Endothelial cell of hepatic sinusoid (primary cell): Measurements from ENCODE around the gene STAM.

ENCODE experiments used
- in situ Hi-C: cut with HindIII; loops from 2 replicates; pipeline ENCODE4 v1.10.0; 2017; ENCODE audit warnings: low sequenced_read_pairs

Gene STAM

DNA sequence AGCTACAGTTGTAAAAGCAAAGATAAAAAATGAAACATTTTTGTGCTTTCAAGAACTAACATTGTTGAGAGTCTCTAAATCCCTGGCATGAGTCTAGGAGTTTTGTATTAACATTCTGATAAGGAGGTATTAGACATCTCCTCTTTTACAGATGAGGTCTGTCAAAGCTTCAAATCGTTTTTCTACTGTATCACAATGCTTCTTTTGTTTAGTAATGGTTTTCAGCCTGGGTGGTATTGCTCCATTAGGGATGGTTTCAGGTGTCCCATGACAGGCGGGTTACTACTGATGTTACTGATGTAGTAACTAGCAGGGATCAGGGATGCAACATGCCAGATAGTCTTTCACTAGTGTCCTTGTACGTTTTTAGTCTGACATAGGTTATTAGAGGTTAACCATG, 27.4 kb downstream of the STAM start:
- in situ Hi-C loops = no loop called here

DNA sequence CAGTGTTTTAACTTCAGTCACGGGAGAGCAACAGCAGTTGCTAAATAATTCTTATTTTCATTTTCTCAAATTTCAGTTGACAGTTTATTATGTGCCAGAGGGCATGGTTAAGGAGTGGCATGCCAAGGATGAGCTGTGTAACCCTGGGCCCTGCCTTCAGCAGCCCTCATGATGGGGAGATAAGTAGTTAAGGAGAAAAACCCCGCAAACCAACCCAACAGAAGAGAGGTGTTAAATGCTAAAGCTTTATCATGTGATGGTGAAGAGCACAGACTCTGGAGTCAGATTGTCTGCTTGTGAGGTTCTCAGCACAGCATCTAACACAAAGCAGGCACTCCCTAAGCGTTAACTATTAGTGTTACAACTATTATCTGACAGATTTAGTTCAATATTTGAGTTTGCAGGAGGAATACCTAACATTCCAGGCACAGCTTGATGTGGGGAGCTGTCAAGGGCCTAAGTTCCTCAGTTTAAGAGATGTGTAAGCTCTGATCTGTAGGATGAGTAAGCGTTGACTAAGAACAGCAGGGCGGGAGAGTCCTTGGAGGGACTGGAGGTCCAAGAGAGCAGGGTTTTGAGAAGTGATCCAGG, 29.6 kb downstream of the STAM start:
- in situ Hi-C loops = no loop called here

DNA sequence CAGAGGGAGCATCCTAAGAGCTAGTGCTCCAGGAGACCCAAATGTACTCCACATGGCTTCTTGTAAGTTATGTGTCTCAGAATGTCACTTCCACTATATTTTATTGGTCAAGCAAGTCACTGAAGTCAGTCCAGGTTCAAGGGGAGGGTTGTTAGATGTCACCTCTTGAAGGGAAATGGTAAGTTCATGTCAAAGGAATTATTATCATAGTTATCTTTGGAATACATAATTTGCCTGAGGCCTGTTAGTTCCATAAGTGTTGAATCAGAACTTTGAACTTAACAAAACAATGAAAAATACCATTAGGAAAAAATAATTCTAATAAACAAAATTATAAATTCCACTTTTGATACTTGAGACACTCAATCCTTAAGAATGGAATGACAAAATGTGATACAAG, 30.6 kb downstream of the STAM start:
- in situ Hi-C loops = no loop called here

DNA sequence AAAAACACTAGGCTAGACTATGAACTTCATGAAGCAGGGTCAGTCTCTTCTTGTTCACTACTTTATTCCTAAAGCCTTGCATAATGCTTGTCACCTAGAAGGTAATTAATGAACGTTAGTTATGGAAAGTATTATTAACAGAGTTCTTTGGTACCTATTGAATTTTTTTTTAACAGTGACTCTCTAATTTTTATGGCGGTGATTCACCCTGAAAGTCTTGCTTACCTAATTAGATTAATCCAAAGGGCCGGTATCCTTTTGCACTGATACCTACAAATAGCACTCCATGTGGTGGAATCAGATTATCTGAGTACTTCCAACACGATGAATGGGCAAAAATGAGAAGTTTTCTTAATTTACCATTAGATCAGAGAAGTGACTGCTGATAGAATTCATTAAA, 31.7 kb downstream of the STAM start:
- in situ Hi-C loops = no loop called here

DNA sequence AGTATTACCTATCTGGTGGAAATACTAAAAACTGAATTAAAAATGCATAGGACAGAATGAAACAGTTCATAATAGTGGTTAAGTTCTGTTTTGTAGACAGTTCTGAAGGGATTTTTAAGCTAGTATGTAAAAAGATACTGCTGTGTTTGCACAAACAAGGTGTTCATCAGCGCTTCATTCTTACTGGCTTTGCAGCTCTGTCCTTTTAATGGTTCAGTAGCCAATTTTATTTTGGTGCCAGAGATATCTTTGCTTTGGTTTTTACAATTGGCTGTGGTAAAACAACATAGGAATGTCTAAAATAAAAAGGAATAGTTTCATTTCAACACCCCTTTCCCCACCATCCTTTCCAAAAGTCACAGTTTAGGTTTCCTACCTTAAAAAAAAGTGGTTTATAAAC, 33.0 kb downstream of the STAM start:
- in situ Hi-C loops = no loop called here

DNA sequence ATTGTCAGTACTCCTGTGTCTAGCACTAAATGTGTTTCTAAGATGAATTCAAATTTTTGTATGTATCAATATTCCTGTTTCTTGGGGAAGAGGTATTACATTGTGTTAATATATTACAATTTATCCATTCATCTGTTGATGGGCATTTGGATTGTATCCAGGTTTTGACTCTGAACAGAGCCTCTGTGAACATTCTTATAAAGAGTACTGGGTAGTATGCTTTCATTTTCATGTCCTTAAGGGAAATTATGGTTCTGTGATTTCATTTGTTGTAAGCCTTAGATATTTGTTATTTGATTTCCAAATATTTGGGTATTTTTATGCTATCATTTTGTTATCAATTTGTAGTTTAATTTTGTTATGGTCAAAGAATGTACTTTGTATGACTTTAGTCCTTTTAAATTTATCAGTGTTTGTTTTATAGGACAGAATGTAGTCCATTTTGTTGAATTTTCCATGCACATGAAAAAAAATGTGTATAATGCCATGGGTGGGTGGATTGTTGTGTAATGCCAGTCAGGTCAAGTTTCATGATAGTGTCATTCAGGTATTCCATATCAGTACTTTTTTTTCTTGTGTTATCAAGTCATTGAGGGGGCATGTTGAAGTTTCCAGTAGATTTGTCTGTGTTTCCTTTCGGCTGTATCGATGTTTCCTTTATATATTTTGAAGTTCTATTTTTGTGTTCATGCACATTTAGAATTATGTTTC, 38.4 kb downstream of the STAM start:
- in situ Hi-C loops = no loop called here

DNA sequence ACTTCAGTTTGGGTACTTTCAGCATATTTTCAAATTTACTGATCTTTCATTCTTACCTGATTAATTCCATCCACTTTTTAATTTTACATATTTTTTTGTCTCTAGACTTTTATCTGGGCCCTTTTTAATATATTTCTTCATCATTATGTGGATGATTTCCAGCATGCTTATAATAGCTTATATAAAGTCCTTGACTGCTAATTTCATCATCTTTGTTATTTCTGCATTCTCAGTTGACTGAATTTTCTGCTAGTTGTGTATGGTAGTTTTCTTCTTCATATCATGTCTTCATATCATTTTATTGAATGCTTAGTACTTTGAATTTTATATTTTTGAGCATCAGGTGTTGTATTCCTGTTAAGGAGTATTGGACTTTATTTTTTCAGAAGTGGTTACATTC, 39.6 kb downstream of the STAM start:
- in situ Hi-C loops = no loop called here

DNA sequence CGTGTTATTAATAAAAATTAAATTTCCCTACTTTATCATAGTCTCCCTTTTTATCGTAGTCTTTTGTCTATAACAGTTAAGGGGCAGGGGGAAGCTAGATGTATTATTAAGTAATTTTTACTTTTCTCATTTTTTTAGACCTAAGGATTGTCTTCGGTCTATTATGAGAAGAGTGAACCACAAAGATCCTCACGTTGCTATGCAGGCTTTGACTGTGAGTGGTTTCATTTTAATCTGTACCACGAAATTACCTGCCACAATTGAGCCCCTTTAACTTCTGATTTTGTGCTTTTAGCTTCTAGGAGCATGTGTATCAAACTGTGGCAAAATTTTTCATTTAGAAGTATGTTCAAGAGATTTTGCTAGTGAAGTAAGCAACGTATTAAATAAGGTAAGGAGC, 40.6 kb downstream of the STAM start:
- in situ Hi-C loops = no loop called here

DNA sequence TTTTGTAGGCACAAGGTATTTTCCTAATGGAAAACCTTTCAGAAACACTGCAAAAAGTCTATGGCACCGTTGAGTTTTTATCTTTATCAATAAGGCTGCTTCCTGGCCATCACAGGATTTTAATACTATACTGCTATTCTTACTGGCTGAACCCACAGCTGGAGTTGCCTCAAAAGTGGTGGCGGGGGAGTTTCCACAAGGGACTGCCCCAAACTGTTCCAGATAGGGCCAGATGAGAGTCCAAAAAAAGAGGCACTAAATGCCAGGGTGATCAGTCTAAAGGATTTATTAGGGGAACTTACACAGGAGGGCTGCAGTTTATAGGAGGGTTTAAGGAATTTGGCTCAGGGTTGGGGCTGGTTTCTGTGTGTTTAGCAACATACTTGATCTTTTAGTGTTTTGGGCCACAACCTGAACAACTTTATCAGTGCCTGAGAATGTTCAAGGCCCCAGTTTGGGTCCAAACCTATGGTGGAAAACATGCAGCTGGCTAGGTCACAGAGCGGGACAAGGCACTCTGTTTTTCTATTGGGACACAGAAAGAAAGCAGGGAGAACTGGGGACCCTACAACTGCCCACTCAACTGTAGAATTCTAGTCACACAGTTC, 41.4 kb downstream of the STAM start:
- in situ Hi-C loops = no loop called here

DNA sequence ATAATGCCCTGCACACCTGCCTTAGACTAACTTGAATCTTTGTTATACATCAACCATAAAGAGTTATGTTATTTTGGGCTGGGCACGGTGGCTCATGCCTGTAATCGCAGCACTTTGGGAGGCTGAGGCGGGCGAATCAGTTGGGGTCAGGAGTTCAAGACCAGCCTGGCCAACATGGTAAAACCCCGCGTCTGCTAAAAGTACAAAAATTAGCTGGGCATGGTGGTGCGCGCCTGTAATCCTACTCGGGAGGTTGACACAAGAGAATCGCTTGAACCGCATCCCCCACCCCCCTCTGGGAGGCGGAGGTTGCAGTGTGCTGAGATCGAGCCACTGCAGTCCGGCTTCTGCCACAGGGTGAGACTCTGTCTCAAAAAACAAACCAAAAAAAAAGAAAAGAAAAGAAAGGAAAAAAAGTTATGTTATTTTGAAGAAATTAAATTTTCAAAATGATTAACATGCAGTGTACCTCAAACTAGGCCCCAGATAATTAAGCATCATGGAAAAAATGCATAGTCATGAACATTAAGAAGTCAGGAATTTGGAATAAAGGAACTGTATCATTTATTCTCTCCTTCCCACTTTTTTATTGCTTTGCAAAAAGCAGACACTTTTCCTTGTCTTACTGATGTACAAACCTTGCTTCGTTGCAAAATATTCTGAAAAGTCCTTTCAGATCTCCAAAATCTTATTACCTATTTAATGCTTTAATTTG, 43.3 kb downstream of the STAM start:
- in situ Hi-C loops = no loop called here

DNA sequence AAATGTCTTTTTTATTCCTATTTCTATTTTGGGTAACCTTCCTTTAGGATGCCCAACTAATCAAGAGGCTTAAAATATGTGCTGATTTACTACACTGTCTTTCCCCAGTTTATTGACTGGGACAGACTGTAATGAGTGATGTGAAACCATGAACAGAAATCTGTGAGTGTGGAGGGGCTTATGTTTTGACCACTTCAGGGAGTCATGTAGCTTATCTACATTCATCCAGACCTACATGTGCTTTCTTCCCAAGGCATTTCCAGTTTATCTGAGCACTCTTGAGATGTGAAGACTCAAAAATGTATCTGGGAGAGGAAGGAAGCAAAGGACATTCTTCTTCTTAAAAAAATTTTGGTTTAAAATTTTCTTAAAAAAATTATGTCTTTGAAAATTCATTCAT, 45.2 kb downstream of the STAM start:
- in situ Hi-C loops = no loop called here

DNA sequence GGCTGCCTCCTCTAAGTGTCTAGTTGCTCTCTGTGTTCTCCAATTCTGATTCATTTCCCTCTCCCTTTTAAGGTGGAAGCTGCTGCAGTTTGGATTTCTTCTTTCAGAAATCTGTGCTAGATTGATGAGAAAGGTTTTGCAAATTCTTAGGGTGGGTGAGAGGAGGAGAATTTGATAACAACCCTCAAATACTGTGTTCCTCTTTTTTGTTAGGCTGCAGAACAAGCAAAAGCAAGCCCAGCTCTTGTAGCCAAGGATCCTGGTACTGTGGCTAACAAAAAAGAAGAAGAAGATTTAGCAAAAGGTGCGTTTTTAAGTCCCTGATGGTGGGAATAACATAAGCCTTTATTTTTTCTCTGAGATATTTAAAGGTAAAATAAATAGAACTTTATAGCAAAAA, 49.1 kb downstream of the STAM start:
- in situ Hi-C loops = loop anchor here (5.0 kb wide), 3 partner anchors 36 to 91 kb away; no protein-coding TSS in a partner anchor

DNA sequence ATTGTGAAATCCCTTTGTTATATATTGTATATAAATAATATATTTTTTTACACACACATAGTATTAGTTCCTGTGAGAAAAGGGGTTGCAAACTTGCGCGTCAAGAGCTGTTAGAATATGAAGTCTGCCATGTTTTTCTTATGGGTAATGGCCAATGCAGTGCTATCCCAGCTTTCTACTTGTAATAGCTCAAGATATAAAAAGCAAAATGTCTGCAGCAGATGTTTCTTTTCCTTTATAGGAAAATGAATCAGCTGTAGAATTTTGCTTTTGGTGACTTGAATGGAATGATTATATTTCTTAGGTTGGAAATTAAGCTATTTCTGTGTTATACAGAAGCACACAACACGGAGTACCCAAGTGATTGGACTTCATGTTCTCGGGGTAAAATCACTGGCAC, 54.7 kb downstream of the STAM start:
- in situ Hi-C loops = no loop called here

DNA sequence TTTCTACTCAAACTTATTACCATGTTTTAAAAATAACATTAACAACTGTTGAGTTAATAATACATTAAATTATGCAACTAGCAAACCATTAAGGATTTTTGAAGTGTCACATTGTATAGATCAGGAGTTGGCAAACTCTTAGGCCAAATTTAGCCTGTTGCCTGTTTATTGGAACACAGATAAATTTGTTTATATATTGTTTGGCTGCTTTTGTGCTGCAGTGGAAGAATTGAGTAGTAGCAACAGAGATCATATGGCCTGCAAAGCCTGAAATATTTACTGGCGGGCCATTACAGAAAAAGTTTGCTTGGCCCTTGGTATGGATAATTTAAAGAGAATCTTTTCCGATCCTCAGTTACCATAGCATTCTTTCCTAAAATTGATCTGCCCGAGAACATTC, 57.4 kb downstream of the STAM start:
- in situ Hi-C loops = no loop called here

DNA sequence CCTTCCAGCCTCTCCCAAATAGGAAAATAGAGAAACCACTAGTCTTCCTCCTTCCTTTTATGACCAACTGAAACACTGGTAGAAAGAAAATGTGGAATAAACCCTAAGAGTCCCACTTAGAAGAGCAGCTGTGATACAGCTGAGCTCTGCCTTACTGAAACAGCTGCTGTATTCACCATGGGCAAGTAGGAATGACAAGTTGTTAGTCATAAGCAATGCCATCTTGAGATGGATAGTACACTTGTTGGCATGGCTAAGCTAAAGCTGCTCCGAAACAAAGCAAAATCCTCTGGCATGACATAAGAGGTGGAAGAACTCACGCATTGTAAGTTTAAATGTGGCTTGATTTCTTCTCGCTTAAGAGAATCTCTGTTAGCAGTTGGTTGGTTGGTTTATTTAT, 59.8 kb downstream of the STAM start:
- in situ Hi-C loops = no loop called here

DNA sequence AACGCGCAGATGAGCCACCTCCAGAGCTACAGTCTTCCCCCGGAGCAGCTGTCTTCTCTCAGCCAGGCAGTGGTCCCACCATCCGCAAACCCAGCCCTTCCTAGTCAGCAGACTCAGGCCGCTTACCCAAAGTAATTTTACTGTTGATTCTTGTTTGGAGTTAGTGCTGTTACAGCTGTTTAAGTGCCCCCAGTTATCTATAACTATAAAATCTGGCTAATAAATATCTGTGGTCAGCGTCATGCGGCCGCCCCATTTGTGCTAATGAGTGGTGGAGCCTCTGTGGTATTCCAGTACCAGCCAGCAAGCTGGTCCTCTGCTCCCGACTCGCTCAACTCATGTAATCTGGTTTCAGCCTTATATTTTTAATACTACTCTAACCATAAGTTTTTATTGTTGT, 64.9 kb downstream of the STAM start:
- in situ Hi-C loops = no loop called here

DNA sequence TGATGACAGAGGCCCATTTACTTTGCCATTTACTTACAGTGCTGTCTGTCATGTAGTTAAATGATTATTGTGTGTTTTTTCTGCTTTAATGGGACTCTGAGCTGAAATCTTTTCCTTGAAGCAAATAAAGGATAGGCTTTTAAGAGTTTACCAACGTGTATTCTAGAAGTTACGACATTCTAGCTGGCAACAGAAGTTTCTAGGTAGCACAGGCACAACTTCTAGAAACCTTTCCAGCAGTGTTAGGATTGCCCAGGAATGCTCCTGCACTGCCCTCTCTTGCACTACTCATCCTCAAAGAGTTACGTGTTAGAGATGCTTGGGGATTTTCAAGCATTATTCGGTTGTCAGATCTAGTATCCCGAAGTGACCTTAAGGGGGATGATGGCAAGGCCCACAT, 65.5 kb downstream of the STAM start:
- in situ Hi-C loops = no loop called here

DNA sequence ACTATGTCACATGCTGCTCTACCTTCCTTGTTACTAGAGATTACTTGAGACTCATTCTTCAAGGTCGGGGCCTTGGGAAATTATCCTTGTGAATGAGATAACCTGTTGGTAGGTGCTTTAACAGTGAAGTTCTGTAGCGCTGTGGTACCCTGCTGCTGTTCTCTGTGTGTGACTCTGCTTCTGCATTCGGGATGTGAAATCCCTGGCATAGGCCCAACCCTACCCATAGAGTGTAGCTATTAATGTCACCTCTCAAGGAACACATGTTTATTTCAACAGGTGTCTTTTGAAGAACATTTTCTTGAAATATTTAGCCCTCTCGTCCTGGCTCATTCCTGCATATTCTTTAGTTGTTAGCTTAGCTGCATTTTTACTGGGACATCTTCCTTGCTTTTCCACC, 66.2 kb downstream of the STAM start:
- in situ Hi-C loops = no loop called here

DNA sequence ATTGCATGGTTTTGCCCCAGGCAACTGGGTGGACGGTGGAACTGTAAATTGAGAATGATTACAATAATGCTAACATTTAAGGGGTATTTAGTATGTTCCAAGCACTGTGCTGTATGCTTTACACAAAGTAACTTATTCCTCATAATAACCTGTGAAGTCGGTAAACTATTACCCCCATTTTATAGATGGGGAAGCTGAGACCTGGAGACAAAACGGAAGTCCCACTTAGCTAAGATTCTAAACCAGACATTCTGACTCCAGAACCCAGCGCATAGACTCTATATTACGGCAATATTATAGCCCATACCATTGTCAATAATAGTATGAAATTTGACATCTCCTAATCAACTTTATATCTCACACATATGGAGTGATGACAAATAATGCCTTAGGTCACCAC, 68.1 kb downstream of the STAM start:
- in situ Hi-C loops = no loop called here

DNA sequence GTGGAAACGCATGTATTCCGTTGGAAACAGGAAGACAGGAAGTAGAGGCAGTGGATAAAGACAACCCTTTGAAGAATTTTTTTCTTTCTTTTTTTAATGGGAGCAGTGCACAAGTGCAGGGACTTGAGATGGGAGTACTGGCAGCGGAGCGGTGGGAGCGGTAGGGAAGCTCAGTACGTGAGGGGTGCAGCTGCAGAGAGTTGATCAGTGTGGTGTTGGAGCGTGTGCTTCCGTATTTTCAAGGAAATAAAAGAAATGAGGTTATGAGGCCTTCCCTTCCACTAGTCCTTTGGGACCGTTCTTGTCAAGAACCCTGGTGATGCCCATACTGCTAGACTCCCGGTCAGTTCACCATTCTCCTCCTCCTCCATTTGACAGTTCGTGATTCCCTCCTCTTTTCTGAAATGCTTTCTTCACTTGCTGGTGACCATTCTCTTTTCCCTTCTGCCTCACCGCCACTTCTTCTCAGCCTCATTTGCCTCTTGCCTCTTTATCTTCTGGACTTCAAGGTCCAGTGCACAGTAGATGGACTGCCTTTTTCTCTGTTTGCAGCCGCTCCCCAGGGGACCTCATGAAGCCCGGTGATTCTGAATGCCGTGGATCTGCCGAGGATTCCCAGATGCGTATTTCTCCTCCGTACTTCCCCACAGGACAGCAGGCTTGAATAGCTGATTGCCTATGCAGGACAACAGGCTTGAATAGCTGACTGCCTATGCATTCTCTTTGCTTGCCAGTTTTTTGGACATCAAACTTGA, 68.9 kb downstream of the STAM start:
- in situ Hi-C loops = no loop called here

DNA sequence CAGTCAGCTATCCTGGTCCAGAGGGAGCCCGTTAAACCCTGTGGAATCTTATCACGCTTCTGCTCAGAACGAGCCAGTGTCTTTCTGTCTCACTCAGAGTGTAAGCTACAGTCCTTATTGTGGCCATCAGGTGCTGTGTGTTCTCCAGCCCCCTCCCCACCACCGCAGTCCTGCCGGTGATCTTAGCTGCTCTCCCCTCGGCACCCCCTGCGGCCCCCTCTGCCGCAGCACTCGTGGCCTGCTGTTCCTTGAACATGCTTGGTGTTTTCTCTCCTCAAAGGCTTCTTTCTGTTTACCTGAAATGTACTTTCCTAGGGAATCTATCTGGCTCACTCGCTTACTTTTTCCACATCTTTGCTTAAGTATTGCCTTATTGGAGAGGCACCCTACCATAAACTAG, 69.8 kb downstream of the STAM start:
- in situ Hi-C loops = no loop called here
